ENCODE measurements around the gene CDK6. TPM values are rescaled to one million over a fixed set of nuclear protein-coding genes. Genes with fewer than 3 reads are reported as not detected.

CDK6 gene
- total RNA-seq, 1 experiment from 2014 or later: 175 TPM

- peaks cover 63% of the 10 kb centered on the region for H3K36me3 Mint-ChIP-seq (ENCODE audit: insufficient read depth, unreplicated experiment)
- no peaks in the 10 kb centered on the region for H3K36me3 ChIP-seq (ENCODE audit: control insufficient read depth, insufficient read depth, low read length)
- H3K9me3 Mint-ChIP-seq (ENCODE audit: unreplicated experiment): no peaks in the 10 kb centered on the region
- H3K9me3 ChIP-seq: 0 out of 2 replicates have a peak, but pooled peaks cover 4% of the 10 kb centered on the region
- no peak overlapping the region for H3K27ac Mint-ChIP-seq (ENCODE audit: unreplicated experiment)
- no peaks in the 10 kb centered on the region for H3K27me3 ChIP-seq (replicated peaks; ENCODE audit: control insufficient read depth, insufficient read depth, low read length)
- TF ChIP-seq, protein P1, sequence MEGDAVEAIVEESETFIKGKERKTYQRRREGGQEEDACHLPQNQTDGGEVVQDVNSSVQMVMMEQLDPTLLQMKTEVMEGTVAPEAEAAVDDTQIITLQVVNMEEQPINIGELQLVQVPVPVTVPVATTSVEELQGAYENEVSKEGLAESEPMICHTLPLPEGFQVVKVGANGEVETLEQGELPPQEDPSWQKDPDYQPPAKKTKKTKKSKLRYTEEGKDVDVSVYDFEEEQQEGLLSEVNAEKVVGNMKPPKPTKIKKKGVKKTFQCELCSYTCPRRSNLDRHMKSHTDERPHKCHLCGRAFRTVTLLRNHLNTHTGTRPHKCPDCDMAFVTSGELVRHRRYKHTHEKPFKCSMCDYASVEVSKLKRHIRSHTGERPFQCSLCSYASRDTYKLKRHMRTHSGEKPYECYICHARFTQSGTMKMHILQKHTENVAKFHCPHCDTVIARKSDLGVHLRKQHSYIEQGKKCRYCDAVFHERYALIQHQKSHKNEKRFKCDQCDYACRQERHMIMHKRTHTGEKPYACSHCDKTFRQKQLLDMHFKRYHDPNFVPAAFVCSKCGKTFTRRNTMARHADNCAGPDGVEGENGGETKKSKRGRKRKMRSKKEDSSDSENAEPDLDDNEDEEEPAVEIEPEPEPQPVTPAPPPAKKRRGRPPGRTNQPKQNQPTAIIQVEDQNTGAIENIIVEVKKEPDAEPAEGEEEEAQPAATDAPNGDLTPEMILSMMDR (IDR thresholded peaks at IDR 0.05; ENCODE audit: insufficient read depth in 1 of 2, low read depth in 1 of 2, low read length in 1 of 2, severe bottlenecking in 1 of 2, unreplicated experiment in 1 of 2): no peak
- ChIA-PET POLR2A (no interaction called here), CTCF (no interaction called here)
- no peak overlapping the region for H3K4me3 Mint-ChIP-seq (ENCODE audit: unreplicated experiment)
- H3K4me1 ChIP-seq: peaks cover 43% of the 10 kb centered on the region
- no peak overlapping the region for H3K4me3 ChIP-seq (ENCODE audit: low read depth, low read length)
- peak in 1 of 2 experiments; percentile 24 for DNase-seq
- H3K27me3 Mint-ChIP-seq (ENCODE audit: insufficient read depth, unreplicated experiment): no peaks in the 10 kb centered on the region
- peaks cover 21% of the 10 kb centered on the region for H3K4me1 Mint-ChIP-seq (ENCODE audit: low read depth, unreplicated experiment)
- no TSS peak for BruUV-seq (replicated peaks)
- intact Hi-C loops (cut with micrococcal nuclease; ENCODE audit: unreplicated experiment): loop anchor here (1.0 kb wide), 1 partner anchor 11 kb away; no protein-coding TSS in a partner anchor
Observed at GRCh38 chr7:92751902-92752901, 84.2 kb downstream of the CDK6 start.

- no peaks in the 10 kb centered on the region for H3K27me3 ChIP-seq (replicated peaks; ENCODE audit: control insufficient read depth, insufficient read depth, low read length)
- TF ChIP-seq, protein P1 (IDR thresholded peaks at IDR 0.05; ENCODE audit: insufficient read depth in 1 of 2, low read depth in 1 of 2, low read length in 1 of 2, severe bottlenecking in 1 of 2, unreplicated experiment in 1 of 2): no peak
- no peak overlapping the region for H3K4me3 ChIP-seq (ENCODE audit: low read depth, low read length)
- Mint-ChIP-seq H3K9me3 (ENCODE audit: unreplicated experiment) (no peaks in the 10 kb centered on the region), H3K27me3 (ENCODE audit: insufficient read depth, unreplicated experiment) (no peaks in the 10 kb centered on the region), H3K36me3 (ENCODE audit: insufficient read depth, unreplicated experiment) (peaks cover 60% of the 10 kb centered on the region), H3K27ac (ENCODE audit: unreplicated experiment) (peak overlapping the region; percentile 26), H3K4me1 (ENCODE audit: low read depth, unreplicated experiment) (peaks cover 21% of the 10 kb centered on the region), H3K4me3 (ENCODE audit: unreplicated experiment) (no peak overlapping the region)
- intact Hi-C loops (cut with micrococcal nuclease; ENCODE audit: unreplicated experiment): no loop called here
- no peak for DNase-seq
- CTCF ChIA-PET: no interaction called here
- no peaks in the 10 kb centered on the region for H3K36me3 ChIP-seq (ENCODE audit: control insufficient read depth, insufficient read depth, low read length)
- H3K4me1 ChIP-seq: peaks cover 43% of the 10 kb centered on the region
- H3K9me3 ChIP-seq: 0 out of 2 replicates have a peak, but pooled peaks cover 4% of the 10 kb centered on the region
- no TSS peak for BruUV-seq (replicated peaks)
- POLR2A ChIA-PET: no interaction called here
Observed at GRCh38 chr7:92750946-92751345, 85.4 kb downstream of the CDK6 start.

DNA sequence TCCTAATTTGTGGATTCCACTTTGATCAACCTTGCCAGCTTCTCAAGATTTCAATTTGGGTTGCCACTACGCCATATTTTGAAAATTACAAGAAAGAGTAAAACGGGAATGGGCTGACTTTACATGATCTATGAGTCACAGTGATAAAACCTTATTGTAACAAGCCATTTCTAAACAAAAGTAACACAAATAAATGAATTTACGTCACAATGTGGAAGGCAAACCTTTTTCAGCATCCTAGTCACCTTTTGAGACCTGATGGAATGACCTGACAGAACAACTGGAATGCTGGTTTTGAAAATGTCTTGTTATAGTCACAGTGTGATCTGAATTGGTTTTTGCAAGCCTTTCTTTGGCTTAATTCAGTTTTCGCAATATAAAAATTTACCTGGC is 85.9 kb downstream of the CDK6 start:
- BruUV-seq (replicated peaks): no TSS peak
- peak overlapping the region; percentile 26 for H3K27ac Mint-ChIP-seq (ENCODE audit: unreplicated experiment)
- no peaks in the 10 kb centered on the region for H3K27me3 Mint-ChIP-seq (ENCODE audit: insufficient read depth, unreplicated experiment)
- H3K9me3 Mint-ChIP-seq (ENCODE audit: unreplicated experiment): no peaks in the 10 kb centered on the region
- peaks cover 60% of the 10 kb centered on the region for H3K36me3 Mint-ChIP-seq (ENCODE audit: insufficient read depth, unreplicated experiment)
- H3K9me3 ChIP-seq: 0 out of 2 replicates have a peak, but pooled peaks cover 4% of the 10 kb centered on the region
- CTCF ChIA-PET: no interaction called here
- peaks cover 43% of the 10 kb centered on the region for H3K4me1 ChIP-seq
- POLR2A ChIA-PET: no interaction called here
- DNase-seq: no peak
- no peak overlapping the region for H3K4me3 Mint-ChIP-seq (ENCODE audit: unreplicated experiment)
- TF ChIP-seq, protein P1 (IDR thresholded peaks at IDR 0.05; ENCODE audit: insufficient read depth in 1 of 2, low read depth in 1 of 2, low read length in 1 of 2, severe bottlenecking in 1 of 2, unreplicated experiment in 1 of 2): no peak
- H3K36me3 ChIP-seq (ENCODE audit: control insufficient read depth, insufficient read depth, low read length): no peaks in the 10 kb centered on the region
- no peak overlapping the region for H3K4me3 ChIP-seq (ENCODE audit: low read depth, low read length)
- H3K4me1 Mint-ChIP-seq (ENCODE audit: low read depth, unreplicated experiment): peaks cover 21% of the 10 kb centered on the region
- no peaks in the 10 kb centered on the region for H3K27me3 ChIP-seq (replicated peaks; ENCODE audit: control insufficient read depth, insufficient read depth, low read length)
- intact Hi-C loops (cut with micrococcal nuclease; ENCODE audit: unreplicated experiment): no loop called here
